GM10248 (cell line): ENCODE data around the gene PALM.
A peak's percentile ranks its signal among the peaks of the same experiment; 100 is the strongest.

ENCODE experiments used
- CTCF ChIA-PET: fragments of 300-600 bp; sonication (Branson Sonifier 250); formaldehyde crosslinking; extraction: SDS; loops from one replicate; lab custom pipeline; 2021; ENCODE audit warnings: antibody characterized with exemption; lab: Yijun Ruan, JAX
- POLR2A ChIA-PET: fragments of 350-650 bp; sonication (Branson Sonifier 250); formaldehyde crosslinking; extraction: SDS; loops from one replicate; lab custom pipeline; 2020; ENCODE audit warnings: antibody characterized with exemption; lab: Yijun Ruan, JAX
- DNase-seq: peaks from one replicate; pipeline ENCODE4 v3.0.0; 2012; ENCODE audit errors: extremely low spot score
- TF ChIP-seq, protein P1 (sequence below): IDR thresholded peaks from 2 replicates; pipeline ENCODE4 v1.5.1; 2012; ENCODE audit warnings: mild to moderate bottlenecking, low read depth; ENCODE audit errors: extremely low read depth, missing control alignments, control extremely low read depth

Gene PALM

DNA sequence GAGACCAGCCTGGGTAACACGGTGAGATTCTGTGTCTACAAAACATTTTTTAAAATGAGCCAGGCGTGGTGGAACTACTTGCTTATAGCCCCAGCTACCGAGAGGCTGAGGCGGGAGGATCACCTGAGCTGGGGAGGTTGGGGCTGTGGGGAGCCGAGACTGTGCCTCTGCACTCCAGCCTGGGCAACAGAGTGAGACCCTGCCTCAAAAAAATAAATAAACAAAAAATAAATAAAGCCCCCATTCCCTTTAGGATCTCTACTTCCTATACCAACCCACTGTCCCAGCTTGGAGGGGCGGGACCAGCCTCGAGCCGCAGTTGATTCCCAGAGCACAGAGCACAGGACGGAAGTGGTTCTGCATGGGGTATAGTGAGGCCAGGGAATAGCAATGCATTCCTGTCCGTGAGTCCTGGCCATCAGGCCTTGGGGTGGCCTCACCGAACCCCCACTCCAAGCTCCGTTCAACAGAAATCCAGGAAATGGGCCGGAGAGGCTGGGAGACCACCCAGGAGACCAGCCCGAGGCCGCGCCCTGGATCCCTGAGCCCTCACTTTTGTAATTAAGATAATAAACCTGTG lies 83.7 kb downstream of the PALM start:
- CTCF ChIA-PET, result interaction anchor here (1.4 kb wide), 1 partner anchor 23 kb away, joined by 4 read pairs; no protein-coding TSS in a partner anchor
- DNase-seq, result no peak
- POLR2A ChIA-PET, result no interaction called here
- TF ChIP-seq, protein P1, sequence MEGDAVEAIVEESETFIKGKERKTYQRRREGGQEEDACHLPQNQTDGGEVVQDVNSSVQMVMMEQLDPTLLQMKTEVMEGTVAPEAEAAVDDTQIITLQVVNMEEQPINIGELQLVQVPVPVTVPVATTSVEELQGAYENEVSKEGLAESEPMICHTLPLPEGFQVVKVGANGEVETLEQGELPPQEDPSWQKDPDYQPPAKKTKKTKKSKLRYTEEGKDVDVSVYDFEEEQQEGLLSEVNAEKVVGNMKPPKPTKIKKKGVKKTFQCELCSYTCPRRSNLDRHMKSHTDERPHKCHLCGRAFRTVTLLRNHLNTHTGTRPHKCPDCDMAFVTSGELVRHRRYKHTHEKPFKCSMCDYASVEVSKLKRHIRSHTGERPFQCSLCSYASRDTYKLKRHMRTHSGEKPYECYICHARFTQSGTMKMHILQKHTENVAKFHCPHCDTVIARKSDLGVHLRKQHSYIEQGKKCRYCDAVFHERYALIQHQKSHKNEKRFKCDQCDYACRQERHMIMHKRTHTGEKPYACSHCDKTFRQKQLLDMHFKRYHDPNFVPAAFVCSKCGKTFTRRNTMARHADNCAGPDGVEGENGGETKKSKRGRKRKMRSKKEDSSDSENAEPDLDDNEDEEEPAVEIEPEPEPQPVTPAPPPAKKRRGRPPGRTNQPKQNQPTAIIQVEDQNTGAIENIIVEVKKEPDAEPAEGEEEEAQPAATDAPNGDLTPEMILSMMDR, result no peak

DNA sequence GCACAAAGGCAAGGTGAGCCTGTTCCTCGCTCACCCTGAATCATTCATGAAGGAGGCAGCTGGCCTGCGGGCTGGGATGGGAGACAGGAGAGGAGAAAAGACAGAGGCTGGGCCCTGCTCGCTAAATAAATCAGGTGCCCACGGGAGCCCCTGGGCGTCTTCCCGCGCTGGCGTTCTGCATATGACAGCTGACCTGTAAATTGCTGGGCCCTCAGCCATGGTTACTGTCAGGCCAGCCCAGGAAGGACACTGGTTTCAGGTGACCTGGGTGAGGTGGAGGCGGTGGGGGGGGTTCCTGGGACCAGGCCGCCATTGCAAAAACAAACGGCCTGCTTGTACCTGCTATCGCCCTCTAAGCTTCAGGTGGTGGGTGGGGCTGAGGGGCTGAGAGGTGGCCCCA lies 85.1 kb downstream of the PALM start:
- CTCF ChIA-PET, result no interaction called here
- POLR2A ChIA-PET, result interaction anchor here (0.6 kb wide), 2 partner anchors 233 to 1486 kb away, joined by 4 to 7 read pairs; partner anchors contain the start of gene CNN2
- TF ChIP-seq, protein P1, result no peak
- DNase-seq, result no peak

DNA sequence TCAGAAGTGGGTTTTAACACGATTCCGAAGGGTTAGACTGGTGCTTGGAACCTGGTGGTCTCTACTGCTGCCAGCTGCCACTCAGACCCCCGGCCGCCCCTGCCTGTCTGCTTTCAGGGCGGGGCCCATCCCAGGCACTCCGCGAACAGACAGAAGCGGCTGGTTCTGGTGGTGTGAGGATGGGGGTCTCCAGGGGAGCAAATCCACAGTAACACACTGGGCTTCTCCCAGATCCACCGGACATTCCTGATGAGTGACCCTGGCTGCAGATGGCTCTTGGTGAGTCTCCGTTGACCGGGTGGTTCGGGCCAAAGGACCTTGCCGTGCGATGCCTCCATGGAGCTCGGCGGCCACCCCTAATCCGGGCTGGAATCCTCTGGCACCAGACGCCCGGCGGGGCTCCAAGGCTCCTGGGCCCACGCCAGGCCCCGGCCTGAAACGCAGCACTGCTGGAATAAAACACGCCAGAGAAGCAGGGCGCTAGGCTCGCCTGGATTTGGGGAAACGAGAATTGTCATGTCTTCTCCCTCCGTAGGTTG lies 86.4 kb downstream of the PALM start:
- TF ChIP-seq, protein P1, result no peak
- ChIA-PET POLR2A (interaction anchor here (0.6 kb wide), 1 partner anchor 111 kb away, joined by 4 read pairs; no protein-coding TSS in a partner anchor), CTCF (interaction anchor here (1.0 to 1.6 kb wide), 2 partner anchors 26 to 43 kb away, joined by 3 read pairs; no protein-coding TSS in a partner anchor)
- no peak for DNase-seq

DNA sequence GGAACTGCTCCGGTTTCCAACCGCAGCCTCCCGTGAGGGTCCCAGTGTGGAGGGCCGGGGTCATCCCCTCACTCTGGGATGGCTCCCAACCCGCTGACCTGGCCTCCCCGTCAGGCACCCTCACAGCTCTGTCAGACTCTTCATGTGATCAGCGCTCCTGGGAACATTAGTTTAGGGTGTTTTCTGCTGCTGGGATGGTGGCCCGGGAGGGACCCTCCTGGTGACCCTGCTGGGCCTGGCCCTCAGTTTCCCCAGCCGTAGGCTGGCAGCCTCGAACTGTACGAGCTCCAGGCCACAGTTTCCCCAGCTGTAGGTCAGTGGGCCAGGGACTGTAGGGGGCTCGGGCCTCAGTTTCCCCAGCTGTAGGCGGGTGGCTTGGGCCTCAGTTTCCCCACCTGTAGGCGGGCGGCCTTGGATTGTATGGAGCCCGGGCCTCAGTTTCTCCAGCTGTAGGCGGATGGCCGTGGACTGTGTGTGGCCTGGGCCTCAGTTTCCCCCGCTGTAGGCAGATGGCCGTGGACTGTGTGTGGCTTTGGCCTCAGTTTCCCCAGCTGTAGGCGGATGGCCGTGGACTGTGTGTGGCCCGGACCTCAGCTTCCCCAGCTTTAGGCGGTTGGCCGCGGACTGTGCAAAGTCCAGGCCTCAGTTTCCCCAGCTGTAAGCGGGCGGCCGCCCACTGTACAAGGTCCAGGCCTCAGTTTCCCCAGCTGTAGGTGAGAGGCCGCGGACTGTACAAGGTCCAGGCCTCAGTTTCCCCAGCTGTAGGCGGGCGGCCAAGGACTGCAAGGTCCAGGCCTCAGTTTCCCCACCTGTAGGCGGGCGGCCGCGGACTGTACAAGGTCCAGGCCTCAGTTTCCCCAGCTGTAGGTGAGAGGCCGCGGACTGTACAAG lies 87.2 kb downstream of the PALM start:
- POLR2A ChIA-PET, result interaction anchor here (0.6 to 1.0 kb wide), 2 partner anchors 110 to 217 kb away, joined by 3 to 4 read pairs; no protein-coding TSS in a partner anchor
- no peak for DNase-seq
- CTCF ChIA-PET, result interaction anchor here (1.0 to 1.6 kb wide), 2 partner anchors 27 to 43 kb away, joined by 3 read pairs; no protein-coding TSS in a partner anchor
- TF ChIP-seq, protein P1, result no peak

DNA sequence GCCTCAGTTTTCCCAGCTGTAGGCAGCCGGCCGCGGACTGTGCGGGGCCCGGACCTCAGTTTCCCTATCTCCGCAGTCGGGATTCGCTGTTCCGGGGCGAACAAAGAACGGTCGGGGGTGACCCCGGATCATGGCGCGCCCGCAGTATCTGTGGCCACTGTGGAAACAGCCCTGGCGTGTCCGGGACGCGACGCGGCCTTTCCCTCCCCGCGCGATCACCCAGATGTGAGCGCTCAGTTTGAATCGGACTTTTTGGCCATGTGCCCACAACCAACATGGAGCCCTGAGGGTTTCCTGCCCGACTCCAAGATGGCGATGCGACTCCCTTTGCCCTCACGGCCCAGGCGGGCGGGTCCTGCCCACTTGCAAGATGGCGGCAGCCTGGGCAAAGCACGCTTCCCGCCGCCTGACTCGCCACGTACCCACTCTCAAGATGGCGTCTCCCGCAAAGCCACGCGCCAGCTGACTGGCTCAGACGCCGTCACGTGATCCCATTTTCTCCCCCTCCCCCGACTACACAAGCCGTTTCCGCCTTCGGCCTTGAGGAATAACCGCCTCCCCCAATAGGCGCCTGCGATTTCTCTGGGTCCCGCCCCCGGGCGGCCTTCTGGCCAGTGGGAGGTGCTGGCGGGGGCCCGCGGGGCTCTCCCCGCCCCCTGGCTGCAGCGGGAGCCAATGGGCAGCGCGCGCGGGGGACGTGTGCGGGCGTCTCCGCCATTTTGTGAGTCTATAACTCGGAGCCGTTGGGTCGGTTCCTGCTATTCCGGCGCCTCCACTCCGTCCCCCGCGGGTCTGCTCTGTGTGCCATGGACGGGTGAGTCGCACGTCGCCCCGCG lies 88.2 kb downstream of the PALM start, which contains the start of gene PTBP1:
PTBP1 (plus strand) TSS at position 761 of the 836 bp plus-strand sequence; CDS start at position 807, 46 bp downstream.
- peak; percentile 99 for DNase-seq
- POLR2A ChIA-PET, result interaction anchor here (1.0 kb wide), 1 partner anchor 216 kb away, joined by 3 read pairs; no protein-coding TSS in a partner anchor
- CTCF ChIA-PET, result no interaction called here
- TF ChIP-seq, protein P1, result no peak
